GM23248 (cell line): ENCODE results near the gene SAT2.

Source experiments
- EZH2 ChIP-seq: fragments of 200-600 bp; sonication (generic); IDR thresholded peaks from 2 replicates; pipeline ENCODE4 v1.6.1; 2018; ENCODE audit warnings: antibody characterized with exemption, mild to moderate bottlenecking; ENCODE audit not compliant: insufficient read depth, poor library complexity, severe bottlenecking
- EZH2phosphoT487 ChIP-seq: fragments of 200-600 bp; sonication (generic); IDR thresholded peaks from 2 replicates; pipeline ENCODE4 v1.6.1; 2018; ENCODE audit warnings: antibody characterized with exemption, moderate library complexity, mild to moderate bottlenecking, low read depth; ENCODE audit not compliant: insufficient read depth

GRCh38 chr17:7631398-7632380, 4.1 kb upstream of the SAT2 start:
- TF ChIP-seq EZH2phosphoT487 = no peak
- no peak for TF ChIP-seq EZH2
